ENCODE measurements around the gene PTPRM. TPM values are rescaled to one million over a fixed set of nuclear protein-coding genes. Genes with fewer than 3 reads are reported as not detected.

PTPRM gene
- total RNA-seq, 1 donor from 2014 or later, result 1.00 TPM

DNA sequence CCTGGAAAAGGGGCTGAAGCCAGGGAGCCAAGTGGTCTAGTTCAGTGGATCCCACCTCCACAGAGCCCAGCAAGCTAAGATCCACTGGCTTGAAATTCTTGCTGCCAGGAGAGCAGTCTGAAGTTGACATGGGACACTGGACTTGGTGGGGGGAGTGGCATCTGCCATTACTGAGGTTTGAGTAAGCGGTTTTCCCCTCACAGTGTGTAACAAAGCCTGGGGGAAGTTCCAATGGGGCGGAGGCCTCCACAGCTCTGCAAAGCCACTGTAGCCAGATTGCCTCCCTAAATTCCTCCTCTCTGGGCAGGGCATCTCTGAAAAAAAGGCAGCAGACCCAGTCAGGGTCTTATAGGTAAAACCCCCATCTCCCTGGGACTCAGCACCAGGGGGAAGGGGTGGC is 144.4 kb downstream of the PTPRM start:
- ChIA-PET CTCF (no interaction called here), POLR2A (no interaction called here)
- ATAC-seq (ENCODE audit: low read depth) (no peak), DNase-seq (no peak)
- no peaks in the 10 kb centered on the region for H3K36me3 Mint-ChIP-seq (ENCODE audit: low read depth)
- TF ChIP-seq, protein P1, sequence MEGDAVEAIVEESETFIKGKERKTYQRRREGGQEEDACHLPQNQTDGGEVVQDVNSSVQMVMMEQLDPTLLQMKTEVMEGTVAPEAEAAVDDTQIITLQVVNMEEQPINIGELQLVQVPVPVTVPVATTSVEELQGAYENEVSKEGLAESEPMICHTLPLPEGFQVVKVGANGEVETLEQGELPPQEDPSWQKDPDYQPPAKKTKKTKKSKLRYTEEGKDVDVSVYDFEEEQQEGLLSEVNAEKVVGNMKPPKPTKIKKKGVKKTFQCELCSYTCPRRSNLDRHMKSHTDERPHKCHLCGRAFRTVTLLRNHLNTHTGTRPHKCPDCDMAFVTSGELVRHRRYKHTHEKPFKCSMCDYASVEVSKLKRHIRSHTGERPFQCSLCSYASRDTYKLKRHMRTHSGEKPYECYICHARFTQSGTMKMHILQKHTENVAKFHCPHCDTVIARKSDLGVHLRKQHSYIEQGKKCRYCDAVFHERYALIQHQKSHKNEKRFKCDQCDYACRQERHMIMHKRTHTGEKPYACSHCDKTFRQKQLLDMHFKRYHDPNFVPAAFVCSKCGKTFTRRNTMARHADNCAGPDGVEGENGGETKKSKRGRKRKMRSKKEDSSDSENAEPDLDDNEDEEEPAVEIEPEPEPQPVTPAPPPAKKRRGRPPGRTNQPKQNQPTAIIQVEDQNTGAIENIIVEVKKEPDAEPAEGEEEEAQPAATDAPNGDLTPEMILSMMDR (IDR thresholded peaks at IDR 0.05), result no peak
- no peak overlapping the region for H3K27ac Mint-ChIP-seq
- no peaks in the 10 kb centered on the region for H3K27me3 Mint-ChIP-seq
- peaks cover 7% of the 10 kb centered on the region for H3K9me3 Mint-ChIP-seq
- intact Hi-C loops (cut with micrococcal nuclease), result no loop called here
- H3K4me1 Mint-ChIP-seq, result no peaks in the 10 kb centered on the region
- no peak overlapping the region for H3K4me3 Mint-ChIP-seq

DNA sequence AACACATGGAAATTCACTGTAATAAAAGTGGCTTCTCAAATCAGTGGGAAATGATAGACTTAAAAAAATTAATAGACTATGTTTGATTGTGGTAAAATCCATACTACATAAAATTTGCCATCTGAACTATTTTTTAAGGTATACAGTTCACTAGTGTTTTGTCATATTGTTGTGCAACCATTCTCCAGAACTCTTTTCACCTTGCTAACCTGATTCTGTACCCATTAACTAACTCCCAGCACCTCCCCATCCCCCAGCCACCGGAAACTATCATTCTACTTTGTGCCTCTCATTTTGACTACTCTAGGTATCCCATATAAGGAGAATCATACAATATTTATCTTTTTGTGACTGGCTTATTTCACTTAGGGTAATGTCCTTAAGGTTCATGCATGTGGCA is 153.3 kb downstream of the PTPRM start:
- Mint-ChIP-seq H3K27me3 (no peaks in the 10 kb centered on the region), H3K27ac (no peak overlapping the region), H3K4me1 (no peaks in the 10 kb centered on the region), H3K9me3 (peaks cover 4% of the 10 kb centered on the region), H3K4me3 (no peak overlapping the region), H3K36me3 (ENCODE audit: low read depth) (no peaks in the 10 kb centered on the region)
- intact Hi-C loops (cut with micrococcal nuclease), result no loop called here
- POLR2A ChIA-PET, result no interaction called here
- CTCF ChIA-PET, result no interaction called here
- TF ChIP-seq, protein P1 (IDR thresholded peaks at IDR 0.05), result no peak
- DNase-seq, result no peak
- no peak for ATAC-seq (ENCODE audit: low read depth)

DNA sequence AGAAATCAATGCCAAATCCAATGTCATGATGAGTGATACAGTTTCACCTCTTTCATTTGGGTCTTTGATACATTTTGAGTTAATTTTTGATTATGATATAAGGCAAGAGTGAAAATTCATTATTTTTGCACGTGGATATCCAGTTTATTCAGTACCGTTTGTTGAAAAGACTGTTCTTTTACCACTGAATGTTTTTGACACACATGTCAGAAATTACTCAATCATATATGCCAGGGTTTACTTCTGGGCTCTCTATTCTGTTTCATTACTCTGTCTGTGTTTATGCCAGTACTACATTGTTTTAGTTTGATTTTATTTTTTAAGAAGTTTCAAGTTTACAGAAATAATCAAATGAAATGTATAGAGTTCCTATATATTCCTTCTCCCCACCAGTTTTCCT is 154.4 kb downstream of the PTPRM start:
- no peaks in the 10 kb centered on the region for H3K27me3 Mint-ChIP-seq
- ATAC-seq (ENCODE audit: low read depth), result no peak
- POLR2A ChIA-PET, result no interaction called here
- H3K36me3 Mint-ChIP-seq (ENCODE audit: low read depth), result no peaks in the 10 kb centered on the region
- H3K27ac Mint-ChIP-seq, result no peak overlapping the region
- no peak for DNase-seq
- H3K4me3 Mint-ChIP-seq, result no peak overlapping the region
- intact Hi-C loops (cut with micrococcal nuclease), result no loop called here
- TF ChIP-seq, protein P1 (IDR thresholded peaks at IDR 0.05), result no peak
- CTCF ChIA-PET, result no interaction called here
- H3K4me1 Mint-ChIP-seq, result no peaks in the 10 kb centered on the region
- peaks cover 4% of the 10 kb centered on the region for H3K9me3 Mint-ChIP-seq

DNA sequence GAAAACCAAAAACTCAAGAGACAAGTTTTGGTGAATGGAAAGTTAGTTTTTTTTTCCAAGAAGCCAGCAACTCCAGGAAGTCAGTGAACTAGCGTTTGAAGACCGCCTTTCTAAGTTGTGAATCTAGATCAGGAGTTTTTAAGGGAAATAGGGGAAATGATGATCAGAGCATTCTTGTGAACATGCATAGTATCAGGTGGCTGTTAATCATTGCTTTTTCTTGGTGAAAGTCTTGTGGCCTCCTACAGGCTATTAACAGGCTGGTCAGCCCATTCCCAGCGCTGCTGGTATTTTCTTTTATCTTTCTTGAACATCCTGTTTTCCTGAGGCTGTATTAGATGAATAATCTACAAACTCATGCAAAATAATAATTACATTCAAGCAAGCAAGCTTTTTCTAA is 155.8 kb downstream of the PTPRM start:
- no peak for ATAC-seq (ENCODE audit: low read depth)
- intact Hi-C loops (cut with micrococcal nuclease), result no loop called here
- H3K4me1 Mint-ChIP-seq, result no peaks in the 10 kb centered on the region
- POLR2A ChIA-PET, result no interaction called here
- H3K4me3 Mint-ChIP-seq, result no peak overlapping the region
- no peak overlapping the region for H3K27ac Mint-ChIP-seq
- DNase-seq, result no peak
- peaks cover 4% of the 10 kb centered on the region for H3K9me3 Mint-ChIP-seq
- TF ChIP-seq, protein P1 (IDR thresholded peaks at IDR 0.05), result no peak
- CTCF ChIA-PET, result no interaction called here
- no peaks in the 10 kb centered on the region for H3K36me3 Mint-ChIP-seq (ENCODE audit: low read depth)
- H3K27me3 Mint-ChIP-seq, result no peaks in the 10 kb centered on the region

DNA sequence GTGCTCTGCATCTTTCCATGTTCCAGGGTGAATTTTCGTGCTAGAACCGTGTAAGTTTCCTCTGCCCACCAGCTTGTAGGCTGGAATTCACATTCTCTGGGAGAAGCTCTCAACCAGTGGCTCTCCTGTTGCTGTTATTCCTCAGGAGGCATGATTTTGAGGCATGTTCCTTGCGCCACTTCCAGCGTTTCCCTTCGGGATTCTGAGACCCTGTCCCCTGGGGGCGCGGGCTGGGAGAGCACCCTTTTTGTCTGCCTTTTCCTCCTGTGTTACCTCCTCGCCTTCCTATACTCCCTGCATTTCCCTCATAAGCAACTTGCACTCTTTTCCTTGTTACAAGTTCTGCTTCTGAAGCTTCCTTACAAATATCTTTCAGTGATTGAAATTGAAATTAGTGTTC is 156.4 kb downstream of the PTPRM start:
- TF ChIP-seq, protein P1 (IDR thresholded peaks at IDR 0.05), result no peak
- CTCF ChIA-PET, result no interaction called here
- intact Hi-C loops (cut with micrococcal nuclease), result no loop called here

More for the DNA sequence above, 156.4 kb downstream of the PTPRM start:
- ATAC-seq (ENCODE audit: low read depth), result no peak
- no peak for DNase-seq
- POLR2A ChIA-PET, result no interaction called here
- H3K36me3 Mint-ChIP-seq (ENCODE audit: low read depth), result no peaks in the 10 kb centered on the region
- no peaks in the 10 kb centered on the region for H3K4me1 Mint-ChIP-seq
- no peak overlapping the region for H3K27ac Mint-ChIP-seq
- no peak overlapping the region for H3K4me3 Mint-ChIP-seq
- peaks cover under 1% of the 10 kb centered on the region for H3K9me3 Mint-ChIP-seq
- no peaks in the 10 kb centered on the region for H3K27me3 Mint-ChIP-seq

Measured in activated B cell treated with CpG ODN at 0.5 μM for 24 hours (primary cell).